Muscle of leg (tissue), 11 donors: ENCODE results near the gene PRPF40A. TPM values are rescaled to one million over a fixed set of nuclear protein-coding genes. Genes with fewer than 3 reads are reported as not detected.

Source experiments
- DNase-seq: peaks from one replicate; pipeline ENCODE4 v3.0.0; 2013
- H3K27ac ChIP-seq: one replicate; pipeline ENCODE4 v1.5.1; 2013; ENCODE audit warnings: mild to moderate bottlenecking, low read length, control low read depth
- H3K27me3 ChIP-seq: one replicate; pipeline ENCODE4 v1.6.1; 2013; ENCODE audit warnings: low read length; ENCODE audit not compliant: control insufficient read depth, insufficient read depth
- H3K36me3 ChIP-seq: one replicate; pipeline ENCODE4 v1.6.1; 2013; ENCODE audit warnings: low read length; ENCODE audit not compliant: control insufficient read depth, insufficient read depth
- H3K4me1 ChIP-seq: one replicate; pipeline ENCODE4 v1.6.1; 2013; ENCODE audit warnings: low read length; ENCODE audit not compliant: control insufficient read depth, insufficient read depth
- H3K4me3 ChIP-seq: one replicate; pipeline ENCODE4 v1.5.1; 2013; ENCODE audit warnings: low read length, control low read depth
- H3K9me3 ChIP-seq: replicated peaks from 2 replicates; pipeline ENCODE4 v1.6.1; 2013; ENCODE audit warnings: low read depth, low read length; ENCODE audit not compliant: control insufficient read depth
- WGBS: methylation state at CpG from one replicate; pipeline ENCODE4 v1.1.5; 2013; ENCODE audit warnings: missing lambda C conversion rate; ENCODE audit not compliant: insufficient coverage; 5-methylcytosine and 5-hydroxymethylcytosine counted together
- polyA plus RNA-seq, 8 donors: library from polyadenylated mRNA; unstranded; fragments of 120-200 nt; gene quantifications; one replicate each; pipeline versions ENCODE4 v1.2.1 to v1.2.3, GENCODE V29; 2013; ENCODE audit warnings: inconsistent platforms in 1 of 8, low replicate concordance in 1 of 8; ENCODE audit not compliant: insufficient read length in 8 of 8, insufficient read depth in 1 of 8
- total RNA-seq: library from RNA; stranded (reverse); fragments of 120-200 nt; gene quantifications from one replicate; pipeline ENCODE4 v1.2.4, GENCODE V29; 2013

Gene PRPF40A
- total and polyA plus RNA-seq, 9 donors, result 60.0 to 85.2 (median 75.8) TPM

DNA sequence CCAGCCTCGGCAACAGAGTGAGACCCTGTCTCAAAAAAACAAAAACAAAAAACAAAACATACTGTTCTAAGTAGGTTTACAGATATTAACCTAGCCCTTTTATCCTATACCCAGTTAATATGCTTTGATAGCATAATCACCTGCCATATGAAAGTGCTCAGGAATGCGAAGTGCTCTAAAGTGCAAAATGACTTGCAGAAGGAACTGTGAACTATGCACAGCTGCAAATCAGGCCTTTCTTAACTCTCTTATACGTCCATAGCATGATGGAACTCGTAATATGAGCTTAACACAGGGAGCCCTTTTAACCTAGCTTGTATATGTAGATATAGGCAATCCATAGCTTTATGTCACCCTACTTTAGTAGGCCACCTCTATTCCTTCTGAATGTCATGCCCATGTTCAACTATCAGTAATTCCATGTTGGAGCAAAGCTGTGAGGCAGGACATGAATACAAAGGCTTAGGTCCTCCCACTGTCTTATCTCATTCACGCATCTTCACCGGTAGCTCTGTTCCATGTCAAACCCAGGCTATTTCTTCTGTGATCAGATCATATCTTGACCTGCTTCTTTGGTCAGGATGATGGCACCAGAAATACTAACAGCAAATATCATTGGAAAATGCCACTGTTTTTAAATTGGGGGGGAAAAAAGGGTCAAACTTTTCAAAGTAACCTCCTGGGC, 72.9 kb downstream of the PRPF40A start:
- Histone ChIP-seq H3K36me3 (peaks cover 34% of the 10 kb centered on the region), H3K27ac (no peak overlapping the region), H3K4me3 (no peak overlapping the region), H3K9me3 (no peaks in the 10 kb centered on the region), H3K4me1 (peaks cover 4% of the 10 kb centered on the region), H3K27me3 (no peaks in the 10 kb centered on the region)
- WGBS, result no CpG with 5 or more reads among the region's 6 CpGs
- no peak for DNase-seq

DNA sequence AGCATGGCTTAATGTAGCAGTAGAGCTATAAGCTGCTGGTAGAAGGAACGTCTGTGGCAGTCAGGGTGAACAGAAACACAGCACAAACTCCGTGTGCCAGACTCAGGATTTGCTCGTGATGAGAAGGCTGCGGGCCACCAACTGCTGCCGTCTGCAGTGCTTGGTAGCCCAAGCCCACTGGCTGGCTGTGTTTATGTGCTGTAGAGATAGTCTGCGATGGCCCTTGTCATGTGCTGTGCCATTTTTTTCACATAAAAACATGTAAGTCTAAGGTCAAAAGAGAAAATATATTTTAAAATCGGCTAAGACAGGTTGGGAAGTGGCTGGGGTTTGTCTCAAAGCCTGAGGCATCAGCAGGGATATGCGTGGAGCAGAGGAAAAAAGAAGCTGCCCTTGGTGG, 78.7 kb downstream of the PRPF40A start:
- H3K9me3 ChIP-seq, result no peaks in the 10 kb centered on the region
- H3K4me1 ChIP-seq, result peaks cover 2% of the 10 kb centered on the region
- no peak for DNase-seq
- 78% methylated on average over 6 of the region's 8 CpGs for WGBS
- no peaks in the 10 kb centered on the region for H3K27me3 ChIP-seq
- H3K27ac ChIP-seq, result no peak overlapping the region
- H3K36me3 ChIP-seq, result peaks cover 57% of the 10 kb centered on the region
- no peak overlapping the region for H3K4me3 ChIP-seq

DNA sequence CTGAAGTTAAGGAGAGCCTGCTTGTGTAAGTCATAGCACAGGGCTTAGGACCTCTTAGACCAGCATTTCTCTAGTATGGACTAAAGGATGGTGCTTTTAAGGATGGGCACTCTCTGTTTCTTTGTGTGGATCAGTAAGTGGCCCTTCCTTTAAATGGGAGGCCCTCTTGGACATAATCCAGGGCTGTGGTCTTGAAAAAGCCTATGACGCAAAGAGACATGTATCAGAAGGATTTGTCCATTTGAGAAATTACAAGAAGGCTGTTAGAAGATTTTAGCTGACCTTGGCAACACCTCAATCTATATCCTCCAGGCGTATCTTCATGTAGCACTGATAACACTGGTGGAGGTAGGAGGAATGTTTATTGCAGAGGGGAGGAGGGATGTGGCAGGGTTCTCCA, 79.2 kb downstream of the PRPF40A start:
- no CpG with 5 or more reads among the region's 2 CpGs for WGBS
- Histone ChIP-seq H3K4me1 (peaks cover 2% of the 10 kb centered on the region), H3K36me3 (peaks cover 53% of the 10 kb centered on the region), H3K27me3 (no peaks in the 10 kb centered on the region), H3K4me3 (no peak overlapping the region), H3K9me3 (no peaks in the 10 kb centered on the region), H3K27ac (no peak overlapping the region)
- no peak for DNase-seq

DNA sequence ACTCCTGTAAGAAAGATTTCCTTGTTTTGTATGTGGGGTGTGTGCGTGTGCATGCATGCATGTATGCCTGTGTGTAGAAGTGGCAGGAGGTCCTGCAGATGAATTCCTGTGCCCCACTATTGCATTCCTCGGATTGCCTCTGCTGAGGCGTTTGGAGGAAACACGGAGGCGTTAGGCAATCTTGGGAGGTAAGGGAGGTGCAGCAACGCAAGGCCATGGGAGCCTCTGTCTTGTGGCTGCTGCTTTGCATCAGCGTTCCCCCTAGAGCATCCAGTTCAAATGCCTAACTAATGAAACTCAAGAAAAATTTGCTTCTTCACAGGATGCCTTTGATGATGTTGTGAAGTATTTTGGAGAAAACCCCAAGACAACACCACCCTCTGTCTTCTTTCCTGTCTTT, 80.0 kb downstream of the PRPF40A start:
- Histone ChIP-seq H3K9me3 (no peaks in the 10 kb centered on the region), H3K4me3 (no peak overlapping the region), H3K27me3 (no peaks in the 10 kb centered on the region), H3K36me3 (peaks cover 55% of the 10 kb centered on the region), H3K27ac (no peak overlapping the region), H3K4me1 (peaks cover 2% of the 10 kb centered on the region)
- no peak for DNase-seq
- 100% methylated on average over 1 of the region's 7 CpGs for WGBS

DNA sequence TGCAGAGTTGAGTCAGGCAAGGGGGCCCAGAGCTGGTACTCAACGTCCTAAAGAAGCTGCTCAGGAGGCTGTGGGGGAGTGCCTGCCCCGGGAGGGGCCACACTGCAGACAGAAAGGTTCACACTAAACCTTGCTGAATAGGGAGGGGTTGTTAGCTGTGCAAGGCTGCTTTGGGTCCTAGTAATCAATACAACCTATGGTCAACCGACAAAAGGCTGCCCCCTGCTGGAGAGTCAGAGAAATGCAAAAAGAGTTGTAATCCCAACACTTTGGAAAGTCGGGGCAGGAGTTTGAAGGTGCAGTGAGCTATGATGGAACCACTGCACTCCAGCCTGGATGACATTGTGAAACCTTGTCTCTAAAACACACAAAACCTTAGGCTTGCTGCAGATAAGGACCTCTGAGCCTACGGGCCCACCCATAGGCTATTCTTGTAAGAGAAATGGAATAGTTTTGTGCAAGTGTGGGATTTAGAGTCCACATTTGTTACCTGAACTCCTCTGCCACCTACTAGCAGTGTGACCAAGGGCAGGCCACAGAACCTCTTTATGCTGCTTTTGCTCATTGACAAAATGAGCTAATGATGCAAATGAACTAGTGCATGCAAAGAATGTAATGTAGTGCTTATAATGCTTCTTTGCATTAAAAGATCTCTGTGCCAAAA, 81.5 kb downstream of the PRPF40A start:
- Histone ChIP-seq H3K4me3 (no peak overlapping the region), H3K36me3 (peaks cover 57% of the 10 kb centered on the region), H3K4me1 (peaks cover 2% of the 10 kb centered on the region), H3K27me3 (no peaks in the 10 kb centered on the region), H3K9me3 (no peaks in the 10 kb centered on the region), H3K27ac (no peak overlapping the region)
- peak; percentile 66 for DNase-seq
- 22% methylated on average over 1 of the region's 5 CpGs for WGBS

DNA sequence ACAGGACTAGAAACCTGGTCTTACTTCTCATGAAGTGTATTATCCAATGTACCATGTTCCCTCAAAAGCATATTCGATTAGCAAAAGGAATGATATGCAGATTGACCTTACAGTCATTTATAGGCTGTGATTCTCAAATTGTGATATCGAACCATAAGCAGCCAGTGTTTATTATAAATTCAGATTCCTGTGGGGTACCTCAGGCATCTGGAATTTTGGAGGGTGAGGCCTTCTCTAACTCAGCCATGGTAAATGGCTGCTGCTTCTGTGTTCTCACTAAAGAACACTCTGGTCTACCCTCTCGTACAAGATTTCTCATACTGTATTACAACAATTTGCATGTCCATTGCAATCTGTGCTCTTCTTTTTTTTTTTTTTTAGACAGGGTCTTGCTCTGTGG, 84.5 kb downstream of the PRPF40A start:
- Histone ChIP-seq H3K27ac (no peak overlapping the region), H3K36me3 (peaks cover 45% of the 10 kb centered on the region), H3K9me3 (no peaks in the 10 kb centered on the region), H3K4me1 (peaks cover 2% of the 10 kb centered on the region), H3K27me3 (no peaks in the 10 kb centered on the region), H3K4me3 (no peak overlapping the region)
- no peak for DNase-seq
- 100% methylated on average over 1 of the region's 3 CpGs for WGBS

DNA sequence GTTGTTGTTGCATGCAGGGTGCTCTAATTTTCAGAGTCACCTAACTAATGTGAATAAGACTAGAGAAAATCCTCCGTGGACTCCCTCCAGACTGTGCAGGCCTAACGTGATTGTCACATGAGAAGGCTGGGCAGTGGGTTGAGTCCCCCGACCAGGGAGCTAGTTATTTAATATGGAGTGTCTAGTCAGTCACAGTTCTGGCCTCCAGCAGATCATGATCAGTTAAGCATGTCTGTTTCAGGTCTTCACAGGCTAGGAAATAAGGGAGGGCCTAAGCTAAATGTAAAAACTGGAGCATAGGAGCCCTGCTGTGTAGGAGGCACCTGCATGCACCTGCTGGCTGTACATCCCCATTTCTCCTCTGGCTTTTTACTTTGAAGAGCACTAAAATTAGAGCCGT, 86.8 kb downstream of the PRPF40A start:
- 63% methylated on average over 3 of the region's 4 CpGs for WGBS
- Histone ChIP-seq H3K9me3 (no peaks in the 10 kb centered on the region), H3K4me3 (no peak overlapping the region), H3K4me1 (peaks cover under 1% of the 10 kb centered on the region), H3K36me3 (peaks cover 31% of the 10 kb centered on the region), H3K27ac (no peak overlapping the region), H3K27me3 (no peaks in the 10 kb centered on the region)
- DNase-seq, result no peak

DNA sequence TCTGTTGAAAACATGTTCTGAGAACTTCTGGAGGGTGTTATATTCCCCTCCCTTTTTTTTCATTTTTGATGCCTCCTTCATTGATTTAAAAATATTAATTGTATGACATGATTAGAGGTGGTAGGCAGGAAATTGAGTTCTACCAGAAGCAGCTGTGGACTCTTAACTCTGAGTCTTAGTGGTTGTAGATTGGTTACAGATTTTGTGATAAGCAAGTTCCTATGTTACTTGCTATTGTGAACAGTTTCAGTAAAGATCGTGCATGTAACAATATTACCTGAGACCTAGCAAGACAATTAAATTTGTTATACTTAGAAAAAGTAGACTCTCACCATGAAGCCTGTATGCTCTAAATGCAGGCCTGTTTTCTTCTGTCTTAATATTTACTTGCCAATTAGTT, 88.1 kb downstream of the PRPF40A start:
- Histone ChIP-seq H3K27ac (no peak overlapping the region), H3K9me3 (no peaks in the 10 kb centered on the region), H3K4me1 (no peaks in the 10 kb centered on the region), H3K27me3 (no peaks in the 10 kb centered on the region), H3K36me3 (peaks cover 34% of the 10 kb centered on the region), H3K4me3 (no peak overlapping the region)
- DNase-seq, result no peak
- WGBS, result no CpG with 5 or more reads among the region's 1 CpG

DNA sequence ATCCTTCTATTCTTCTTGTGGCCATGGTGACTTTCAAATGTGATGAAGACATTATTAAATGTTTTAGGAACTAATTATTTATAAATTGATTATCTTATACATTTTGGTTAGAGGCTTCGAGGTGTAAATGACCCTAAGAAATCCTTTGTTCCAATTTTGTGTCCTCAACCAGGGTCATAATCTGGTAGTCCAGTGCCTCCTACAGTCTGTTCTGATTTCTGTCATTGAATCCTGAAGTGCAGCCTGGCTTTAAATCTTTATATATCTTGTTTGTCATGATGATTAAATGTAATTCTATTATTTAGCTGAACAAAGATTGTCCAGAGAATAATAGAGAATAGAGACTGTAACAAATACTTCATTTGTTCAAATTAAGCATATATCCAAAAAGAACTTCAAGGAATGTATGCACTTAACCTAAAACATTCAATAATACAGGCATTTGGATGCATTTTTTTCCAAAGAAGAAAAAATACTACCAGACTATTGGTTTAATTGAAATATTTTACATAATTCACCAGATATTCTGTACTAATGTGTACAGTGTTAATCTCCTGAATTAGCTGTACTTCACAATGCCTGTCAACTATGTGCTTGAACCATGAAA, 89.8 kb downstream of the PRPF40A start:
- peak; percentile 59 for DNase-seq
- Histone ChIP-seq H3K27me3 (no peaks in the 10 kb centered on the region), H3K36me3 (peaks cover 30% of the 10 kb centered on the region), H3K4me3 (no peak overlapping the region), H3K4me1 (peaks cover 8% of the 10 kb centered on the region), H3K27ac (no peak overlapping the region), H3K9me3 (no peaks in the 10 kb centered on the region)
- whole genome bisulfite sequencing, result no CpG with 5 or more reads among the region's 1 CpG

DNA sequence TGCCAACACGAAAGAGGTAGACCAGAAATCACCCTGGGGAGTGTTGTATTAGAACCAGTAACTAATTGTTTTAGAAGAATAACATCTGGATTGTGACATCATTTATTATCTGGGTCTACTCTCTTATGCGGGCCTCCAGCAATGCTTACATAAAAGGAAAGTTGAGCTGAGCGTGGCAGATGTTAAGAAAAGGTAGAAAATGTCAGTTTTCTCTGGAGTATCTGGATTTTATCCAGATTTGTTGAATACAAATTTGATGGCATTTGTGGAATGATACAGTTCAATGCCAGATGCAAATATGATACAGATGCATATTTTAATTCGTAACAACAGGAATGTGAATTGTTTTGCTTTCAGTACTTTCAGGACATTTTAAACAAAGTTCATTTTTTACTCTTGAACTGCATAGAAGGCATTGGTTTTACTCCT, 90.3 kb downstream of the PRPF40A start:
- WGBS, result 52% methylated on average over 2 of the region's 4 CpGs
- Histone ChIP-seq H3K4me3 (no peak overlapping the region), H3K4me1 (peaks cover 8% of the 10 kb centered on the region), H3K9me3 (no peaks in the 10 kb centered on the region), H3K27me3 (no peaks in the 10 kb centered on the region), H3K27ac (no peak overlapping the region), H3K36me3 (peaks cover 26% of the 10 kb centered on the region)
- no peak for DNase-seq
